Adrenal gland (tissue), 5 donors: ENCODE results near the gene PTRH2.

Experiments
- CTCF ChIP-seq, 6 experiments: fragments of 450-650 bp in 4 of 6; fragments of 200-600 bp in 2 of 6; sonication (generic) in 1 of 6; IDR thresholded peaks; 1 replicate in 5 of 6; 2 replicates in 1 of 6; pipeline versions ENCODE4 v1.5.1 to v1.8.0; 2016 to 2021; ENCODE audit warnings: antibody characterized with exemption in 6 of 6, mild to moderate bottlenecking in 2 of 6, moderate library complexity in 1 of 6
- POLR2A ChIP-seq, 2 donors: fragments of 450-650 bp; IDR thresholded peaks; one replicate each; pipeline ENCODE4 v1.6.1; 2017; ENCODE audit warnings: antibody characterized with exemption in 2 of 2, mild to moderate bottlenecking in 2 of 2, moderate library complexity in 1 of 2
- donor health status: DM: no; HTN: no; CAD: no.

GRCh38 chr17:59695945-59696681, 11.1 kb downstream of the PTRH2 start:
- TF ChIP-seq POLR2A (IDR thresholded peaks at IDR 0.05) (no peak), CTCF (IDR thresholded peaks at IDR 0.05) (no peak)
